GM15510 (cell line): ENCODE data around the gene ALDH1A3.
A peak's percentile ranks its signal among the peaks of the same experiment; 100 is the strongest.

ENCODE experiments used
- POLR2A ChIP-seq: IDR thresholded peaks from 3 replicates; pipeline ENCODE4 v1.6.1; 2011; ENCODE audit warnings: borderline replicate concordance; ENCODE audit not compliant: insufficient read length; ENCODE audit errors: extremely low read depth

ALDH1A3 gene

GRCh38 chr15:100919481-100920405, 40.1 kb downstream of the ALDH1A3 start:
- TF ChIP-seq POLR2A: no peak

GRCh38 chr15:100920516-100921135, 41.0 kb downstream of the ALDH1A3 start:
- TF ChIP-seq POLR2A: no peak

DNA sequence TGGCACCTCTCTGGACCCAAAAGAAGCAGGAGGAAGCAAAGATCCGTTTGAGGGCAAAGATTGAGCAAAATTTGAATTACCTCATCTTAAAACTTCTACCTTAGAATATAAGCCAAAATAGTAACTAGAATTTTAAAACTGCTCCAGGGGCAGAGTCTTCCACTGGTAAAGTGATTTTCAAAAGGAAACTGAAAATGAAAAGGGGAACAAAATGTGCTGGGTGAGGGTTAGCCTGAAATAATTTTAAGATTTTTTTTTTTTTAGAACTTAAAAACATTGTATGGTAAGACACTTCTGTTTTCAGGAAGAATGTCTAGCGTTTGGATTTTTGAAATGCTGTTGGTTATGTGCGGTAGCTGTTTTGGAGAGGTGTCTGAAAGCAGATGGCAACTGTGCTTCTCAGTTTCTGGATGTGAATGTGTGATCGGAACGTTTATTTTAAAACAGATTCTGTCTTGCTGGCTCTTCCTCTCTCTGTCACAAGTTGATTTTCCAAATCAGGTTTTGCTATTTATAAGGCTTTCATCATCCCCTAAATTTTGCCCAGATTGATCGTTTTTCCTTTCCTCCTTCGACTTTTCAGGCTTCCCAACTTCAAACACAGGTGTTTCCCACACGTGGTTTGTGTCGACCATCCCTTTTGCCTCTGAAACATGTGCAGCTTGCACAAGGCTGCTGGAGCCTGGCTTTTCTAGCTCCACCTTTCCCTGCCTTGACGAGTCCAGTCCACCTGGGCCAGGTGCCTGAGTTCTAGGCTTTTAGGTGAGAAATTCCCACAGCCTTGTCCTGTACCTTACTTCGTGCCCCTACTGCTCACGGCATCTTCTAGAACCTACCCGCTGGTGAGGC, 42.8 kb downstream of the ALDH1A3 start:
- TF ChIP-seq POLR2A: no peak

DNA sequence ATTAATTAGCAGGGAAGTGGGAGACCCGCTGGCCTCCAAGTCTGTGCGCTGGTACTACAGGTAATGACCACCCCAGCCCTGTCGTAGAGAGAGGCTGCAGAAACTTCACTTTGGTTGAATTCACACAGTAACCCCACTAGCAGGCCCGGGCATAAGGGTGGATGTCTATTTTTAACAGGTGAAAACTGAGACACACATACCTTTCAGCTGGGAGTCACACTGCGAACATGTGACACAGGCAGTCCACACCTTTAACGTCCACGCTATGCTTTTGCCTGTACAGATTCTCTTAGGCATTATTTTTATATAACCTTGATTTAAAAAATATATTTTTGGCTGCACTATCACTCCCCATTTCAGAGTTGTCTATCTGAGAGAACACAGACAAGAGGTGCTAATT, 43.4 kb downstream of the ALDH1A3 start:
- no peak for TF ChIP-seq POLR2A

DNA sequence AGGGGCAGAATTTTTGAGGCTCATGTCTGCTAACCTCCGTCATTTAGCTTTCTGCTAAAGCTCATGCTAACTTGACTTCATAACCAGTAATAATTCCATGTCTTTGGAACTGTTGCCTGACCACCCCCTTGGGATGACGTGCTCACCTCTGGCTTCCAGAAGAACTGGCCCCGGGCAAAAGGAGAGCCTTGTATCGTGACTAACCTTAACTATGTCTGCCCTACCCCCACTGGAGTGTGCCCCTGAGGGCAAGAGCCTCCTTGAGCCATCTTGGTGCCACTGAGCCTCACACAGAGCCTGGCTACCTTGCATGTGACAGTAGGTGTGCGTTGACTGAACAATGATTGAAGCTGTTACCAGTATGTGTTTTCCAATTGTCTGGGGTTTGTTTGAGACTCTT, 44.3 kb downstream of the ALDH1A3 start:
- no peak for TF ChIP-seq POLR2A

GRCh38 chr15:100924436-100924835, 44.8 kb downstream of the ALDH1A3 start:
- TF ChIP-seq POLR2A: no peak

DNA sequence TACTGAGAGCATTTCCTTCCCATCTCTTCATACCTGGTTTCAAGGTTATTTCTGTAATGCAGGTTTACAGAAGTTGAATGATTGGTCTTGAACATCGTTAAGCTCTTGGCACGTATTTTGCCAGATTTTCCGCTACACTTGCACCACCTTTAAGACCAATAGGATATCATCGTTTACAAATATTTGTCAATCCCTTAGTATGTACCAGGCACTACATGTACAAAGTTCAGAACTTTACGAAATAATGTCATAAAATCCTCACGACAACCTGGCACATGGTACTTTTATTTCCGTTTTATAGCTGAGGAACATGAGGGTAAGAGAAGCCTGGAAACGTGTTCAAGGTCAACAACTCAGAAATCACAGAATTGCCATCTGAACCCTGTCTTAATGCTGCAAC, 45.8 kb downstream of the ALDH1A3 start:
- no peak for TF ChIP-seq POLR2A

DNA sequence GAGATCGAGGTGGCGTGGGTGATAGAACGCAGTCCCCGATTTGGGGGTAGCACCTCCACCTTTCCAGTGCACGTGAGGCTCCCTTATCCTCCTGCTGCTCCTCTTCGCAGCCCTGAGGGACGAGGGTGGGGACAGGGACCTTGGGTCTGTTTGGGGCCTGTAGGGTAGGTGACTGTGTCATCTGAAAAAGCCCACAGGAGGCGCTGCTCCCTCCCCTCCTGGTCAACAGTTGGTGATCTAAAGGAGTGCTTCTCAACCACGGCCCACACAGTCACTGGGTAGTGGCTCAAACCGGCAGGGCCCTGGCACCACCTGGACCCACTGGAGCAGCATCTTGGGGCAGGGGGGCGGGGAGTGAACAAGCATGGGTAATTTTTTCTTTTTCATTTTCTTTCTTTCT, 46.6 kb downstream of the ALDH1A3 start:
- no peak for TF ChIP-seq POLR2A

GRCh38 chr15:100926971-100927756, 47.5 kb downstream of the ALDH1A3 start:
- no peak for TF ChIP-seq POLR2A

DNA sequence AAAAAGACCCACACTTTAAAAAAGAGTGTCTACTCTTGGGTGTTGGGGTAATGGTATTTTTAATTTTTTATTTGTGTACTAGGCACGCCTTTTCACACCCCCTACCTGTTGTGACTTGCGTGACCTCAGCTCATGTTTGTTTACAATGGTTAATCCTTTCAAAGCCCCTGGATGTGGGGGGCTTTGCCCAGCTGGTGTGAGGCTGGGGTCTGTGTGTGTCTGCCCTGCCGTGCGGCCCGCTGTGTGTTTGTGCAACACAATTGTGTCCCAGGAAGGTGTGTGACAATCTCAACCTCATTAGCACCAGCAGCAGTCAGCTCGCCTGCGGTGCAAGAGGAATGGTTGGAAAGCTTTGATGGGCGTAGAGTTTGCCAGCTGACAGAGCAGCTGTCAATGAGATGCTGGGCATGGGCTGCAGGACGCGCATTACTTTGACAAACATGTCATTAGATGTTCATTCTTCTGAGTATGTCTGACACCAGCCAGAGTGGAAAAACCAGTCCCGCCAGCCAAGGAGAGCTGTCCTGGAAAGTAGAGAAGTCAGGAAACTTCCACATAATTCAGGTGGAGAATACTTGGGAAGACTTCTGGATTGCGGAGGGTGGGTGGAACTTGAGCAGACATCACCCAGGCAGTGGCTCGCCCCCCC, 49.1 kb downstream of the ALDH1A3 start:
- TF ChIP-seq POLR2A: no peak

DNA sequence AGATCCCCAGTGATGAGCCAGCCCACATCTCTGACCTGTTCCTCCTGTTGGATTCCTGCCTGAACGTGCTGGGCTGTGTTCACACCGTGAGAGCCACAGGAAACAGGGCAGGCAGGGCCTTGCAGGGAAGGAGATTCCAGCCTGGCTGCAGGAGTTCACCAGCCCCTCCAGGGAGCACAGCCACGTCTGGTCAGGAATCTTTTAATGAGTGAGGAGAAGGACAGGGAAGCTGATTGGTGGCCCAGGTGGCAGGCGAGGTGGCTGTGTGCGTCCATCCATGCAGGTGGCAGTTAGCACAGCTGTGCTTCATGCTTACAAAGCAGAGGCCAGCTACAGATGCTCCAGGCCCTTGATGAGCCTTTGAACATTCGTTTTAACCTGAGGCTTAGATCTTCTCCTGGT, 50.0 kb downstream of the ALDH1A3 start:
- no peak for TF ChIP-seq POLR2A

GRCh38 chr15:100930306-100930848, 50.7 kb downstream of the ALDH1A3 start:
- TF ChIP-seq POLR2A: no peak

DNA sequence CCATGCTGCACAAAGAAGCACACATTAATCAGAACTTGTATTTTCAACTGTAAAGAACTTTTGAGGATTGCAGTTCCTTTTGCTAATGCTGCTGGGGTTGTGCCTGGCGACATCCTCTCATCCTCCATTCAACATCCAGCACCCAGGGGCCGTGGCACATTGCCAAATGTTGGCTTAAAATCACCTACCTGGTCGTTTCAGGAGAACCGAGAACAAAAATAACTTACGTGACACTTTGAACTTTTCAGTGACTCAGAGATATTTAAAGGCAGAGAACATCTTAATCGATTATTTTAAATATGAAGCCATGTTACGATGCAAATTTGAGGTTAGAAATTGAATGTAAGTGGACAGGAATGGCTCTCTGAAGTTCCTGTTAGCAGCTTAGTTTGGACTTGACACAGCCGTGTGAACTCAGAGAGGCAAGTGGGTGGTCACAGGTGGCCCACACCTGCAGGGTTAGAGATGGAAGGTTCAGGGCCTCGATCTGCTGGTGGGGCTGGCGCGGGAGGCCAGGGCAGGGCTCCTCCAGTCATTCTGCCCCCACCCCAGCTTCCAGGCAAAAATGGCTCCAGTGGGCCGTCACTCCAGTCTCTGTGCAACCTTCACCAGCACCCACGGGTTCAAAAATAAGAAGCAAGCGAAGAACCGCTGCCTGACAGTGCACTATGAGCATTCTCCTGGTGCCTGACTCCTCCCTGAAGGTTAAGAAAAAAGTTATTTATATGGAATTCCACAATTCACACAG, 51.7 kb downstream of the ALDH1A3 start:
- peak; percentile 35 for TF ChIP-seq POLR2A

DNA sequence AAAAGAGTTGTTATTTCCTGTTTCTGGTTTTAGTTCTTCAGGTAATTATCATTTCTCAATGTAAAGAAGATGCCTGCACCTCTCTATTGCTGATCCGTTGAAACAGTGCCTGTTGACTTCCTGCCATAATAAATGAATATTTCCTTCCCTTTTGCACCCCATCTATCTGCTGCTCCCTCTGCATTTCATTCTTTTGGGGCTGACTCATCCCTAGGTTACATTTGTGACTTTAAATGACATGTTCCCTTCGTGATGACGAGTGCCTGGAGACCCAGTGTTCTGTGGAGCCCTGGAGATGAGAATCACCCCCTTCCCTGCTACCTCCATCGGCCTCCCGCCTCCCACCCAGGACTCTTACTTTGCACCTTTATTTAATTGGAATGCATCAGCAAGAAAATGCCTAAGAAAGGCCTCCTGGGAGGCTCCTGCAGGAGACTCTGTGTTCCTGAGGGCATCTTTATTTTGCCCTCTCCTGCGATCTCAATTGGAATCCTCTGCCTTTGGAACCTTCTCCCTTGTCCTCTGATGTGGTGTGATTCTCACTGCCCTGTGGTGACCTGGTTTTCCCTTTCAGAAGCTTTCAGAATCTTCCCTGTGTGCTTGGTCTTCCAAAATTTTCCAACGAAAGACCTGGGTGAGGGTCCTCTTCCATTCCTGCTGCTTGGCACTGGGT, 53.2 kb downstream of the ALDH1A3 start:
- TF ChIP-seq POLR2A: no peak
